SJSA1 (cell line): ENCODE results near the gene KCNJ5. TPM values are rescaled to one million over a fixed set of nuclear protein-coding genes. Genes with fewer than 3 reads are reported as not detected.

Experiments
- DNase-seq, 2 experiments: peaks; one replicate each; pipeline ENCODE4 v3.0.0-alpha.2; 2015 to 2020; ENCODE audit warnings: low spot score in 2 of 2, low read depth in 1 of 2
- H3K27ac ChIP-seq: fragments of 250-450 bp; sonication (Bioruptor Pico); 2 replicates; pipeline ENCODE4 v1.5.1; 2020; ENCODE audit warnings: mild to moderate bottlenecking, moderate library complexity
- H3K27me3 ChIP-seq: fragments of 250-450 bp; sonication (Bioruptor Pico); replicated peaks from 2 replicates; pipeline ENCODE4 v1.5.1; 2020; ENCODE audit warnings: mild to moderate bottlenecking, moderate library complexity
- H3K36me3 ChIP-seq: fragments of 250-450 bp; sonication (Bioruptor Pico); 2 replicates; pipeline ENCODE4 v1.5.1; 2020; ENCODE audit warnings: mild to moderate bottlenecking
- H3K4me1 ChIP-seq: fragments of 250-450 bp; sonication (Bioruptor Pico); replicated peaks from 2 replicates; pipeline ENCODE4 v1.6.1; 2021; ENCODE audit warnings: mild to moderate bottlenecking
- H3K4me3 ChIP-seq: fragments of 250-450 bp; sonication (Bioruptor Pico); 2 replicates; pipeline ENCODE4 v1.5.1; 2020; ENCODE audit warnings: mild to moderate bottlenecking
- H3K9me3 ChIP-seq: fragments of 250-450 bp; sonication (Bioruptor Pico); replicated peaks from 2 replicates; pipeline ENCODE4 v1.5.1; 2020; ENCODE audit warnings: mild to moderate bottlenecking
- total RNA-seq: library from RNA; depleted of rRNA; stranded (reverse); fragments of >200 nt; shearing (Covaris generic); gene quantifications from 2 replicates; pipeline ENCODE4 v1.2.3, GENCODE V29; 2014

KCNJ5 gene
- total RNA-seq, 1 experiment from 2014 or later: not detected

GRCh38 chr11:128941573-128942271 lies 50.6 kb downstream of the KCNJ5 start:
- H3K4me1 ChIP-seq: no peaks in the 10 kb centered on the region
- no peak overlapping the region for H3K4me3 ChIP-seq
- H3K27ac ChIP-seq: no peak overlapping the region
- H3K36me3 ChIP-seq: no peaks in the 10 kb centered on the region
- no peaks in the 10 kb centered on the region for H3K27me3 ChIP-seq
- no peak for DNase-seq
- H3K9me3 ChIP-seq: no peaks in the 10 kb centered on the region

GRCh38 chr11:128942272-128942612 lies 51.1 kb downstream of the KCNJ5 start:
- Histone ChIP-seq H3K27me3 (no peaks in the 10 kb centered on the region), H3K9me3 (no peaks in the 10 kb centered on the region), H3K4me1 (no peaks in the 10 kb centered on the region), H3K27ac (no peak overlapping the region), H3K4me3 (no peak overlapping the region), H3K36me3 (no peaks in the 10 kb centered on the region)
- no peak for DNase-seq

- Histone ChIP-seq H3K27ac (no peak within 1 kb of the TSS), H3K9me3 (no peaks in the 10 kb centered on the region), H3K27me3 (no peaks in the 10 kb centered on the region), H3K4me3 (no peak within 1 kb of the TSS), H3K4me1 (no peaks in the 10 kb centered on the region), H3K36me3 (no peaks in the 10 kb centered on the region)
- no peak for DNase-seq
Measured at GRCh38 chr11:128942817-128943427, 51.8 kb downstream of the KCNJ5 start, which contains the start of gene TP53AIP1. TSS of gene TP53AIP1 (minus strand) at chr11:128942871. CDS start at chr11:128937818, 5,053 bp downstream.

GRCh38 chr11:128943428-128943976 lies 52.3 kb downstream of the KCNJ5 start:
- Histone ChIP-seq H3K27me3 (no peaks in the 10 kb centered on the region), H3K4me1 (no peaks in the 10 kb centered on the region), H3K4me3 (no peak overlapping the region), H3K27ac (no peak overlapping the region), H3K36me3 (no peaks in the 10 kb centered on the region), H3K9me3 (no peaks in the 10 kb centered on the region)
- DNase-seq: no peak

- Histone ChIP-seq H3K9me3 (no peaks in the 10 kb centered on the region), H3K27ac (no peak overlapping the region), H3K27me3 (no peaks in the 10 kb centered on the region), H3K36me3 (no peaks in the 10 kb centered on the region), H3K4me3 (no peak overlapping the region), H3K4me1 (no peaks in the 10 kb centered on the region)
- DNase-seq: no peak
Measured at GRCh38 chr11:128946648-128947047, 55.5 kb downstream of the KCNJ5 start.

- Histone ChIP-seq H3K27me3 (no peaks in the 10 kb centered on the region), H3K9me3 (no peaks in the 10 kb centered on the region), H3K27ac (no peak overlapping the region), H3K36me3 (no peaks in the 10 kb centered on the region), H3K4me1 (no peaks in the 10 kb centered on the region), H3K4me3 (no peak overlapping the region)
- DNase-seq: no peak
Measured at GRCh38 chr11:128947773-128948172, 56.6 kb downstream of the KCNJ5 start.

- DNase-seq: no peak
- H3K27me3 ChIP-seq: no peaks in the 10 kb centered on the region
- no peak overlapping the region for H3K27ac ChIP-seq
- no peaks in the 10 kb centered on the region for H3K9me3 ChIP-seq
- no peak overlapping the region for H3K4me3 ChIP-seq
- no peaks in the 10 kb centered on the region for H3K4me1 ChIP-seq
- no peaks in the 10 kb centered on the region for H3K36me3 ChIP-seq
Measured at GRCh38 chr11:128948583-128948982, 57.4 kb downstream of the KCNJ5 start.

- Histone ChIP-seq H3K4me1 (no peaks in the 10 kb centered on the region), H3K4me3 (no peak overlapping the region), H3K36me3 (no peaks in the 10 kb centered on the region), H3K9me3 (no peaks in the 10 kb centered on the region), H3K27ac (no peak overlapping the region), H3K27me3 (no peaks in the 10 kb centered on the region)
- no peak for DNase-seq
Measured at GRCh38 chr11:128949791-128950454, 58.8 kb downstream of the KCNJ5 start.

GRCh38 chr11:128953151-128953550 lies 62.0 kb downstream of the KCNJ5 start:
- Histone ChIP-seq H3K27me3 (no peaks in the 10 kb centered on the region), H3K36me3 (no peaks in the 10 kb centered on the region), H3K4me1 (no peaks in the 10 kb centered on the region), H3K27ac (no peak overlapping the region), H3K4me3 (no peak overlapping the region), H3K9me3 (no peaks in the 10 kb centered on the region)
- no peak for DNase-seq

- no peaks in the 10 kb centered on the region for H3K36me3 ChIP-seq
- H3K4me3 ChIP-seq: no peak overlapping the region
- DNase-seq: no peak
- H3K27me3 ChIP-seq: no peaks in the 10 kb centered on the region
- no peaks in the 10 kb centered on the region for H3K9me3 ChIP-seq
- no peak overlapping the region for H3K27ac ChIP-seq
- H3K4me1 ChIP-seq: no peaks in the 10 kb centered on the region
Measured at GRCh38 chr11:128955636-128956035, 64.5 kb downstream of the KCNJ5 start.

GRCh38 chr11:128956401-128957201 lies 65.4 kb downstream of the KCNJ5 start:
- Histone ChIP-seq H3K27me3 (no peaks in the 10 kb centered on the region), H3K4me1 (no peaks in the 10 kb centered on the region), H3K27ac (no peak overlapping the region), H3K9me3 (no peaks in the 10 kb centered on the region), H3K36me3 (no peaks in the 10 kb centered on the region), H3K4me3 (no peak overlapping the region)
- peak in 1 of 2 experiments; percentile 37 for DNase-seq

GRCh38 chr11:128957202-128957482 lies 66.0 kb downstream of the KCNJ5 start:
- no peak overlapping the region for H3K4me3 ChIP-seq
- H3K4me1 ChIP-seq: no peaks in the 10 kb centered on the region
- no peaks in the 10 kb centered on the region for H3K36me3 ChIP-seq
- no peak for DNase-seq
- no peaks in the 10 kb centered on the region for H3K27me3 ChIP-seq
- H3K9me3 ChIP-seq: no peaks in the 10 kb centered on the region
- H3K27ac ChIP-seq: no peak overlapping the region

GRCh38 chr11:128961645-128962044 lies 70.5 kb downstream of the KCNJ5 start:
- Histone ChIP-seq H3K4me1 (no peaks in the 10 kb centered on the region), H3K27me3 (no peaks in the 10 kb centered on the region), H3K27ac (no peak overlapping the region), H3K36me3 (no peaks in the 10 kb centered on the region), H3K4me3 (no peak overlapping the region), H3K9me3 (no peaks in the 10 kb centered on the region)
- DNase-seq: no peak

GRCh38 chr11:128962896-128963295 lies 71.7 kb downstream of the KCNJ5 start:
- Histone ChIP-seq H3K4me3 (no peak overlapping the region), H3K9me3 (no peaks in the 10 kb centered on the region), H3K36me3 (no peaks in the 10 kb centered on the region), H3K4me1 (no peaks in the 10 kb centered on the region), H3K27me3 (no peaks in the 10 kb centered on the region), H3K27ac (no peak overlapping the region)
- no peak for DNase-seq
